ENCODE measurements around the gene EPHB1.

DNA sequence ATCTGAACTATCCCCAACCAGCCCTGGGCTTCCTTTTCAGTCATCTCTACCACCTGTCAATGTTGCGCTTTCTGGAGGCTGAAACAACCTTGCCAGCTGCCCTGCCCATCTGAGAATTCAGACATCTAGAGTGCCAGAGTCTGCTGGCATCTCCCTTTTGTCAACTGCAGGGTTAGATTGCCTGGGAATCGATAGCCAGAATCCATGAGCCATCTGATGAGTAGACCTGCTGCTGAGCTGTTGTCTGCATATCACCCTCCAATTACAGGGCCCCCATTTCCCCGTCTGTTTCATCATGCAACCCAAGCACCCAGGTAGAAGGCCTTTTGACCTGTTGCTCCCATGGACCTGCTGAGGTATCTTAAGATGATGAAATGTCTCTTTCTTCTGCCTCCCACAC is 280.1 kb downstream of the EPHB1 start:
- TF ChIP-seq, protein P1, sequence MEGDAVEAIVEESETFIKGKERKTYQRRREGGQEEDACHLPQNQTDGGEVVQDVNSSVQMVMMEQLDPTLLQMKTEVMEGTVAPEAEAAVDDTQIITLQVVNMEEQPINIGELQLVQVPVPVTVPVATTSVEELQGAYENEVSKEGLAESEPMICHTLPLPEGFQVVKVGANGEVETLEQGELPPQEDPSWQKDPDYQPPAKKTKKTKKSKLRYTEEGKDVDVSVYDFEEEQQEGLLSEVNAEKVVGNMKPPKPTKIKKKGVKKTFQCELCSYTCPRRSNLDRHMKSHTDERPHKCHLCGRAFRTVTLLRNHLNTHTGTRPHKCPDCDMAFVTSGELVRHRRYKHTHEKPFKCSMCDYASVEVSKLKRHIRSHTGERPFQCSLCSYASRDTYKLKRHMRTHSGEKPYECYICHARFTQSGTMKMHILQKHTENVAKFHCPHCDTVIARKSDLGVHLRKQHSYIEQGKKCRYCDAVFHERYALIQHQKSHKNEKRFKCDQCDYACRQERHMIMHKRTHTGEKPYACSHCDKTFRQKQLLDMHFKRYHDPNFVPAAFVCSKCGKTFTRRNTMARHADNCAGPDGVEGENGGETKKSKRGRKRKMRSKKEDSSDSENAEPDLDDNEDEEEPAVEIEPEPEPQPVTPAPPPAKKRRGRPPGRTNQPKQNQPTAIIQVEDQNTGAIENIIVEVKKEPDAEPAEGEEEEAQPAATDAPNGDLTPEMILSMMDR (IDR thresholded peaks at IDR 0.05; ENCODE audit: low read length), result no peak
- no peak for TF ChIP-seq EZH2 (IDR thresholded peaks at IDR 0.05; ENCODE audit: borderline replicate concordance, low read length)
